Choroid plexus epithelial cell (primary cell): ENCODE measurements around the gene B3GNT9.

ENCODE experiments used
- DNase-seq: peaks from one replicate; pipeline ENCODE4 v3.0.0-alpha.2; 2010; ENCODE audit warnings: low read depth
- H3K4me3 ChIP-seq: 2 replicates; pipeline ENCODE4 v1.5.1; 2011; ENCODE audit warnings: low read depth, mild to moderate bottlenecking, control low read depth, low read length, moderate library complexity
- CTCF ChIP-seq: conservative IDR thresholded peaks from 2 replicates; pipeline ENCODE4 v1.5.1; 2011; ENCODE audit warnings: low read depth, mild to moderate bottlenecking, control low read depth, inconsistent platforms, low read length, moderate library complexity

B3GNT9 gene

GRCh38 chr16:67150833-67151396, at the start of gene B3GNT9:
B3GNT9 (minus strand) TSS chr16:67150998; CDS start chr16:67150485, 513 bp downstream.
- DNase-seq: peak; percentile 79
- TF ChIP-seq CTCF: no peak
- peak within 1 kb of the TSS; percentile 79 for H3K4me3 ChIP-seq

GRCh38 chr16:67200491-67200890, 49.7 kb upstream of the B3GNT9 start:
- no peak overlapping the region for H3K4me3 ChIP-seq
- DNase-seq: no peak
- no peak for TF ChIP-seq CTCF

- no peak overlapping the region for H3K4me3 ChIP-seq
- no peak for TF ChIP-seq CTCF
- no peak for DNase-seq
Observed at GRCh38 chr16:67199808-67200198, 49.0 kb upstream of the B3GNT9 start.

- TF ChIP-seq CTCF: peak; percentile 38
- DNase-seq: no peak
- no peak within 1 kb of the TSS for H3K4me3 ChIP-seq
Observed at GRCh38 chr16:67199011-67199807, 48.4 kb upstream of the B3GNT9 start, which contains the start of gene ELMO3. ELMO3 (plus strand) TSS chr16:67199131; CDS start chr16:67199327, 196 bp downstream.

- H3K4me3 ChIP-seq: no peak overlapping the region
- peak; percentile 66 for TF ChIP-seq CTCF
- DNase-seq: no peak
Observed at GRCh38 chr16:67198238-67198734, 47.5 kb upstream of the B3GNT9 start.

- H3K4me3 ChIP-seq: no peak overlapping the region
- DNase-seq: no peak
- no peak for TF ChIP-seq CTCF
Observed at GRCh38 chr16:67197704-67198103, 46.9 kb upstream of the B3GNT9 start.
